HepG2 (cell line): ENCODE results near the gene CARHSP1. TPM values are rescaled to one million over a fixed set of nuclear protein-coding genes. Genes with fewer than 3 reads are reported as not detected.

Source experiments
- ATAC-seq: fragments of 200-7000 bp; cut with Tn5 transposase; 3 replicates; pipeline ENCODE4 v1.9.1; 2020; ENCODE audit warnings: mild to moderate bottlenecking, moderate library complexity
- BruUV-seq: library from RNA; stranded (reverse); fragments of 400-500 nt; replicated peaks from 2 replicates; lab custom pipeline; 2021; lab: Mats Ljungman, UMichigan
- CTCF ChIA-PET: fragments of 300-600 bp; formaldehyde crosslinking; extraction: SDS; loops from one replicate; lab custom pipeline; 2021; ENCODE audit warnings: low total read pairs, inconsistent platforms, low intra/inter-chr PET ratio; lab: Yijun Ruan, JAX
- POLR2A ChIA-PET: fragments of 350-600 bp; sonication (Branson Sonifier 250); formaldehyde crosslinking; loops from one replicate; lab custom pipeline; 2020; ENCODE audit warnings: antibody characterized with exemption, inconsistent platforms; lab: Yijun Ruan, JAX
- DNase-seq: peaks from one replicate; pipeline ENCODE4 v3.0.0-alpha.2; 2015; ENCODE audit warnings: low spot score
- FAIRE-seq: peaks from 3 replicates; lab custom pipeline; 2011; peaks lifted over from hg19 to GRCh38; lab: Jason Lieb, UNC
- H2AFZ ChIP-seq: one replicate; pipeline ENCODE4 v1.6.1; 2011; ENCODE audit warnings: low read length, inconsistent platforms
- H3K27ac ChIP-seq: fragments of 300-600 bp; 3 replicates; pipeline ENCODE4 v1.8.0; 2011; ENCODE audit warnings: mixed run types, mild to moderate bottlenecking, mixed read lengths, low read length, inconsistent platforms; ENCODE audit not compliant: insufficient read depth; ENCODE audit errors: extremely low read length
- H3K27me3 ChIP-seq, 2 experiments: fragments of 200-600 bp in 1 of 2; 2 replicates in 1 of 2; 3 replicates in 1 of 2; pipeline versions ENCODE4 v1.6.0 to v1.8.0; 2011; ENCODE audit warnings: low read length in 2 of 2, mild to moderate bottlenecking in 2 of 2, moderate library complexity in 2 of 2, inconsistent platforms in 1 of 2; ENCODE audit not compliant: insufficient read depth in 2 of 2, control insufficient read depth in 1 of 2
- H3K36me3 ChIP-seq, 2 experiments: fragments of 200-600 bp in 1 of 2; replicated peaks in 1 of 2; 2 replicates in 1 of 2; 3 replicates in 1 of 2; pipeline versions ENCODE4 v1.5.1 to v1.8.0; 2011; ENCODE audit warnings: low read length in 2 of 2, inconsistent platforms in 1 of 2; ENCODE audit not compliant: insufficient read depth in 2 of 2, control insufficient read depth in 1 of 2
- H3K4me1 ChIP-seq: 2 replicates; pipeline ENCODE4 v1.5.1; 2012; ENCODE audit warnings: low read length, inconsistent platforms; ENCODE audit not compliant: insufficient read depth
- H3K4me2 ChIP-seq: 2 replicates; pipeline ENCODE4 v1.6.0; 2011; ENCODE audit warnings: low read depth, low read length, inconsistent platforms
- H3K4me3 ChIP-seq, 3 experiments: fragments of 200-600 bp in 1 of 3; sonication (generic), shearing (Covaris generic) in 1 of 3; replicated peaks in 1 of 3; 2 replicates each; pipeline ENCODE4 v1.5.1; 2011 to 2016; ENCODE audit warnings: low read length in 3 of 3, inconsistent platforms in 2 of 3, low read depth in 2 of 3, mild to moderate bottlenecking in 2 of 3, control low read depth in 1 of 3, mixed read lengths in 1 of 3; ENCODE audit not compliant: insufficient read depth in 1 of 3
- H3K79me2 ChIP-seq: one replicate; pipeline ENCODE4 v1.6.1; 2011; ENCODE audit warnings: low read length, inconsistent platforms; ENCODE audit not compliant: insufficient read depth
- H3K9ac ChIP-seq: 2 replicates; pipeline ENCODE4 v1.6.0; 2011; ENCODE audit warnings: mild to moderate bottlenecking, low read depth, low read length, inconsistent platforms; ENCODE audit not compliant: insufficient read depth
- H3K9me3 ChIP-seq: 2 replicates; pipeline ENCODE4 v1.5.1; 2012; ENCODE audit warnings: mild to moderate bottlenecking, low read length
- H4K20me1 ChIP-seq: 2 replicates; pipeline ENCODE4 v1.6.0; 2011; ENCODE audit warnings: inconsistent platforms, mild to moderate bottlenecking, low read length, moderate library complexity; ENCODE audit not compliant: insufficient read depth
- CEBPB ChIP-seq: IDR thresholded peaks from 2 replicates; pipeline ENCODE4 v1.6.1; 2011; ENCODE audit warnings: low read depth, low read length, improper control_type of control experiment, borderline replicate concordance
- CHD4 ChIP-seq: fragments of 200-600 bp; sonication (generic); IDR thresholded peaks from 2 replicates; pipeline ENCODE4 v1.7.0; 2017; ENCODE audit warnings: mild to moderate bottlenecking, low read length, borderline replicate concordance
- CSRNP1 ChIP-seq: sonication (generic); formaldehyde crosslinking; IDR thresholded peaks from 2 replicates; pipeline ENCODE4 v1.8.1; 2023; ENCODE audit warnings: mild to moderate bottlenecking, missing genetic modification reagents
- ELF4 ChIP-seq: sonication (generic); formaldehyde crosslinking; IDR thresholded peaks from 2 replicates; pipeline ENCODE4 v1.5.0; 2020; ENCODE audit warnings: missing genetic modification reagents, mild to moderate bottlenecking, moderate library complexity, borderline replicate concordance
- GPN1 ChIP-seq: sonication (generic); formaldehyde crosslinking; IDR thresholded peaks from 2 replicates; pipeline ENCODE4 v1.5.1; 2020; ENCODE audit warnings: missing genetic modification reagents, borderline replicate concordance
- MIER3 ChIP-seq: IDR thresholded peaks from 2 replicates; pipeline ENCODE4 v1.6.1; 2016; ENCODE audit warnings: missing compliant biosample characterization, borderline replicate concordance
- PHF20 ChIP-seq: sonication (generic); formaldehyde crosslinking; IDR thresholded peaks from 2 replicates; pipeline ENCODE4 v1.5.0; 2020; ENCODE audit warnings: mild to moderate bottlenecking, missing genetic modification reagents
- POLR2A ChIP-seq, 2 experiments: IDR thresholded peaks; 2 replicates each; pipeline ENCODE4 v1.6.1; 2011; ENCODE audit warnings: low read depth in 2 of 2, low read length in 2 of 2, mild to moderate bottlenecking in 1 of 2, moderate library complexity in 1 of 2; ENCODE audit not compliant: insufficient read depth in 1 of 2
- POLR2AphosphoS2 ChIP-seq: IDR thresholded peaks from 2 replicates; pipeline ENCODE4 v1.6.1; 2011; ENCODE audit warnings: low read depth, low read length, improper control_type of control experiment
- ZBTB43 ChIP-seq: sonication (generic); formaldehyde crosslinking; conservative IDR thresholded peaks from 2 replicates; pipeline ENCODE4 v1.4.0; 2020; ENCODE audit warnings: missing genetic modification reagents
- ZBTB7A ChIP-seq: sonication (generic); formaldehyde crosslinking; IDR thresholded peaks from 2 replicates; pipeline ENCODE4 v1.8.0; 2022; ENCODE audit warnings: mild to moderate bottlenecking, missing genetic modification reagents
- ZNF335 ChIP-seq: sonication (generic); formaldehyde crosslinking; IDR thresholded peaks from 2 replicates; pipeline ENCODE4 v1.4.0; 2020; ENCODE audit warnings: missing genetic modification reagents
- ZNF430 ChIP-seq: sonication (generic); formaldehyde crosslinking; IDR thresholded peaks from 2 replicates; pipeline ENCODE4 v1.9.0; 2021; ENCODE audit warnings: mild to moderate bottlenecking, missing genetic modification reagents
- ZNF557 ChIP-seq: sonication (generic); formaldehyde crosslinking; IDR thresholded peaks from 2 replicates; pipeline ENCODE4 v1.4.0; 2020; ENCODE audit warnings: missing genetic modification reagents
- ZNF607 ChIP-seq: sonication (generic); formaldehyde crosslinking; IDR thresholded peaks from 2 replicates; pipeline ENCODE4 v1.5.1; 2020; ENCODE audit warnings: missing genetic modification reagents, mild to moderate bottlenecking, borderline replicate concordance
- ZNF713 ChIP-seq: sonication (generic); formaldehyde crosslinking; IDR thresholded peaks from 2 replicates; pipeline ENCODE4 v1.4.0; 2020; ENCODE audit warnings: mild to moderate bottlenecking, missing genetic modification reagents
- whole genome bisulfite sequencing: methylation state at CpG from one replicate; pipeline ENCODE4 v1.1.6; 2017; ENCODE audit warnings: low lambda C conversion rate; 5-methylcytosine and 5-hydroxymethylcytosine counted together
- in situ Hi-C: cut with HindIII; loops from 2 replicates; pipeline ENCODE4 v1.10.0; 2017; ENCODE audit warnings: low pct_unique_long_range_greater_than_20kb; ENCODE audit not compliant: extremely low pct_ligation_motif_present
- intact Hi-C: fragments of 100-400 bp; cut with micrococcal nuclease; formaldehyde crosslinking; loops from one replicate; pipeline ENCODE4 v1.10.0; 2022; ENCODE audit not compliant: unreplicated experiment
- polyA plus RNA-seq, 8 experiments: library from polyadenylated mRNA; depleted of rRNA in 3 of 8; stranded (reverse) in 7 of 8; unstranded in 1 of 8; fragments of >200 nt; fragmentation: Illumina TruSeq in 4 of 8; extraction: Trizol in 4 of 8; gene quantifications; 2 replicates each; pipeline versions ENCODE4 v1.2.1 to v1.2.3, GENCODE V29; 2011 to 2016; ENCODE audit warnings: low read depth in 4 of 8, missing spikeins in 1 of 8, mixed read lengths in 1 of 8; ENCODE audit not compliant: insufficient read depth in 1 of 8
- total RNA-seq, 5 experiments: library from RNA; depleted of rRNA; stranded (reverse); fragments of >200 nt; fragmentation: Illumina TruSeq; extraction: Trizol; gene quantifications; 2 replicates each; pipeline ENCODE4 v1.2.3, GENCODE V29; 2016; ENCODE audit warnings: low read depth in 1 of 5

CARHSP1 gene
- total and polyA plus RNA-seq, 2 of the 13 experiments (the other 11 are each of a cell fraction or from before 2014, with no cell fraction given): 173 to 345 TPM

GRCh38 chr16:8808009-8808408, 60.8 kb downstream of the CARHSP1 start:
- ATAC-seq: no peak; the same call in 2 of the 3 replicates
- intact Hi-C loops: no loop called here
- H4K20me1 ChIP-seq: no peaks in the 10 kb centered on the region; the same call in 1 of the 2 replicates

More at GRCh38 chr16:8808009-8808408, 60.8 kb downstream of the CARHSP1 start:
- ChIA-PET CTCF (no interaction called here), POLR2A (no interaction called here)
- BruUV-seq: no TSS peak
- Histone ChIP-seq H3K9me3 (no peaks in the 10 kb centered on the region), H3K4me3 (no peak overlapping the region), H2AFZ (no peak overlapping the region), H3K27ac (no peak overlapping the region), H3K4me2 (no peak overlapping the region), H3K4me1 (no peaks in the 10 kb centered on the region), H3K79me2 (peaks cover 17% of the 10 kb centered on the region), H3K9ac (no peak overlapping the region), H3K36me3 (peaks cover 59 to 95% of the 10 kb centered on the region in 2 experiments), H3K27me3 (no peaks in the 10 kb centered on the region)
- TF ChIP-seq ELF4 (CRISPR knock-in tag) (no peak), ZBTB7A (CRISPR knock-in tag) (no peak), ZNF607 (CRISPR knock-in tag) (no peak), CHD4 (no peak), ZNF335 (CRISPR knock-in tag) (no peak), POLR2AphosphoS2 (0 out of 2 replicates have a peak, but pooled peaks have one; percentile 39), PHF20 (CRISPR knock-in tag) (no peak), GPN1 (CRISPR knock-in tag) (no peak), CEBPB (no peak), ZNF430 (CRISPR knock-in tag) (no peak), MIER3 (no peak), ZBTB43 (CRISPR knock-in tag) (no peak), ZNF713 (CRISPR knock-in tag) (no peak), CSRNP1 (CRISPR knock-in tag) (no peak), POLR2A (IDR thresholded peaks at IDR 0.05; ENCODE audit: insufficient read depth in 1 of 2, low read depth in 2 of 2, low read length in 2 of 2) (0 out of 4 replicates have a peak, but pooled peaks of 1 of the 2 experiments have one; percentile 5), ZNF557 (CRISPR knock-in tag) (no peak)
- FAIRE-seq (no peak), DNase-seq (no peak)
- 97% methylated on average over 3 of the region's 3 CpGs for WGBS
- in situ Hi-C loops: no loop called here
